IPS-NIHi7 (cell line): ENCODE results near the gene RPRML.

Experiments used
- DNase-seq: peaks from one replicate; pipeline ENCODE4 v3.0.0; 2012; ENCODE audit warnings: mixed read lengths; ENCODE audit errors: extremely low spot score

RPRML gene

GRCh38 chr17:46944931-46945330 lies 34.1 kb downstream of the RPRML start:
- no peak for DNase-seq

- peak; percentile 64 for DNase-seq
These were observed 35.3 kb downstream of the RPRML start for GRCh38 chr17:46943501-46944393.

GRCh38 chr17:46943218-46943500 lies 35.9 kb downstream of the RPRML start:
- DNase-seq: no peak

DNA sequence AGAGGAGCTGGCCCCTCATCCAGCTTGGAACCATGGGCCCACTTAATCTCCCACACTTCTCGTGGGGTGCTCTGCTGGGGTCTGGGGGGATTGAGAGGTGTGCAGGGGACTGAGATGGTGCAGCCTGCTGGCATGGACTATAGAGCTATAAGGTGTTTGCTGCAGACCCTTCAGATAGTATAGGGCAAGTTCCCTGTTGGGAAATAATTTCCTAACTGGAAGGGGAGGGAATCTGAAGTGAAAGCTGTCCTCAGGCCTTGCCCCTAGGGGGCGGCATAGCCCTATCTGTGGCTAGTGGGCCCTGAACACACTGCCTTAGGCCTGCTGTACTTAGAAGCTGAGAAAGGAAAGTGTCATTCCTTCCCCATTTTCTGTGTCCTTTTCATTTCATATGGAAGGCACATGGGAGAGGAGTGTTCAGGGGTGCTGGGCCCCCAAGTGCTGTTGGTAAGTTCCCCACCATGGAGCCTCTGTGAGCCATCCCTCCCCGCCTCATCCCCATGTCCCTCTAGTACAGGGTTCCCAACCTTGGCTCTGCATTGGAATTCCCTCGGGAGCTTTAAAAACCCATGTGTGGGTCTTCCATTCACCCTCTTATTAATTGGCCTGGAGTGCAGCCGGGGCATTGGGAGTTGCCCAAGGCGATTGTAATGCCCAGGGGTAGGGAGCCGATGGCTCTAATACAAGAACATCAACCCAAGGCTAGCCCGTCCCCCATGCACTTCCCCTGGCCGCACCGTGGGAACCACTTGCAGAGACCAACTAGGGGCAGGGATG lies 36.4 kb downstream of the RPRML start:
- DNase-seq: peak; percentile 85

DNA sequence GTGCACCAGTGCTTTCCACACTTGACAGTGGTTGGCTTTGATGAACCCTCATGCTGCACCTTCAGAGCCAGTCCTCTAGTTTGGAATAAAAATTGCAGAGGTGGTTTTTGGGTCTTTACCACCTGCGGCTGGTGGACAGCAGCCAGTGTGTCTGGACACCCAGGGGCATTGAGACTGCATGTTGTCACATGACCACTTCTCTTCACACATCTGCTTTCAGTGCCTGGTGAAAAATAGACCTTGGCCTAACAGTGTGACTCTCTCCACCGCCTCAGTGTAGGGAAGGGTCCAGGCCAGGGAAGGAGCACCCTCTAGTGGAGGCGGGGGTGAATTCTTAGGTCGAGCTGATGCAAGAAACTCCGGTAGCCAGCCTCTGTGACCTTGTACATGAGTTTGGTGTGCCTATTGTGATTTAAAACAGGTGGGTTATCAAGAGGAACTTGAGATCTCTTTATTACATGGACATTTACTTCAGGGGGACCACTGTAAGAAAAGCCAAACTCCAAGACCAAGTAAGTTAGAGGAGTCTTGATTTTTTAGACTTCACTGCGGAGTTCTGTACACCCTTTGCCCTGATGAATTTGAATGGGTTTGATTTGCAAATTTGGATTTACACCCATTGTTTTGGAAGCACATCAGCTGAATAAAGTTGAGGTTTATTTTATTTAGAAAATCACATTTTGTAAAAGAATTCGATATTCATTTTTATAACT lies 38.2 kb downstream of the RPRML start:
- DNase-seq: peak; percentile 93

- no peak for DNase-seq
These were observed 43.3 kb downstream of the RPRML start for GRCh38 chr17:46935658-46936266.

DNA sequence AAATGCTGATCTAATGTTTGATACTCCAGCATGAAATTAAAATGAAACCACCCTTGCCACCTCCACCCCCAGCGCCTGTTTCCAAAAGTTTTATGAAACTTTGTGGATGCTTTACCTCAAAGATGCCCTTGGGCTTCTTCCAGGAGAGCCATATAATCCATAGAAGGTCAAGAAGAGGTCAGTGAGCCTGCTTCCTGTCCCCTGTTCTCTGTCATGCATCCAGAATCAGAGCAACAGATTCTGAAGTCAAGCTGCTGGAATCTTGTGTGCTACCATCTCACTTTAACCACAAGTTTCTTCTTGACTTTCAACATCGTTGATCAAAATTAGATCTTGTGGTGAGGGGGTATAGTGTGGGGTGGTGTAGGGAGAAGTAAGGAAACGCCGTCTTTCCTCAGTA lies 47.5 kb downstream of the RPRML start:
- DNase-seq: no peak

DNA sequence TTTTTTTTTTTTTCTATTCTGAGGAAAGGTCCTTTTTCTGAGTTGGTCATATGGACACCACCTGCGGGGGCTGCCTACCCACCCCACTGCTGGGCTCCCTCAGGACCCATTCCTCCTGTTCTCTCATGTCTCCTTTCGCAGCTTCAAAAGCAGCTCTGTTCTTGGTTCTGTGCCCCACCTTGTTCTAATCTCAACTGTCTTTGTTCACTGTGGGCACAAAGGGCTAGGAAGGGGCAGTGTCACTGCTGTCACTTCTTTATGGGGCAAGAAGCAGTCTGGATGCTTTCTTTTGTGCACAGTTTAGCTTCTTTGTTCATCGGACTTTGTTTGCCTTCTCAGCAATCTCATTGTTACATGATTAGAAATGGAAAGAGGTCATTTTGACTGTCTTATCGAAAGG lies 49.0 kb downstream of the RPRML start:
- DNase-seq: no peak

DNA sequence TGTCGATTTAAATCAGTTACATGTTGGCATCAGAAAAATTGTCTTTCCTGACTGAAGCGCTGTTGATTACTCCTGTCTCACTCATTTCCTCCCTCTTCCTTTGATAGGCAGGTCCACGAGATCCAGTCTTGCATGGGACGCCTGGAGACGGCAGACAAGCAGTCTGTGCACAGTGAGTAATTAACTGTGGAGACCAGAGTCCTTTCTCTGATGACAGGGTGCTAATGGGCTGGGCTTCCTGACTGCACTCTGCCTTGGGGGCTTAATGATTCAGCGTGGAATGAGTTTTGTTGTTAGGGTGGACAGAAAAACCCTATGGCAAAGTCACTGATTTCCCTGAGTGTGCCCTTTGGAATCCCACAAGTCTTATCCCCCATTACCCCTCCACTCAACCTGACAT lies 49.6 kb downstream of the RPRML start:
- peak; percentile 7 for DNase-seq

DNA sequence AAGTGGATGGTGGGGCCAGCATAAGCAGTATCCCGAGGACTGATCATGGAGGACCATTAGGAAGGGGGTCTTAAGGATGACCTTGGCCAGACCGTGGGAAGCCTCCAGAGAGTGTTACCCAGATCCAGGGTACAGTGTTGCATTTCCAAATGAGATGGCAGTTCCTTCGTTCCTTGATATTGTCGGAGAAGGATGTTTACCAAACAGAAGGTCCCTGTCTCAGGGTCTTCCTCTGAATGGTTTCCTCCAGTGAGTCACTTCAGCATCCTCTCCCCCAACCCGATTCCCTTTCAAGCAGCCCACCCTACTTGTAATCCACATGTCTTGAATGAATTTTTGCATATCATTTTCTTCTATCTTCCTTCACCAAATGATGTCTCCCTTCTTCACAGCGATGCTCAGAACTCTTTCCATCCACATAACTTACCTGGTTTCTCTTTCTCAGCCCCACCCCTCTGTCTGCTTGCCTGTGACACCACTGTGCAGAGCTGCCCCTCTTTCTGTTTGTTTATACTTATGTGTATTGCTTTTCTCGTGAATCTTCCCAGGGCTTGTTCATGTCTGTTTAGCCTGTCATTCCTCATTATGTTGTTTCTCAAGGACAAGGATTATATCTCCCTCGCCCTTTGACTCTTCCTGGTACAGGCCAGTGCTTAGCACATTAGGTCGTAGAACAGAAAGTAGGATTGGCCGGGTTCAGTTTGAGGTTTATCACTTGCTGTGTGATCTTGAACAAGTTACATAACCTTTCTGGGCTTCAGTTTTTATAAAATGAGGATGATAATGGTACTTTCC lies 50.4 kb downstream of the RPRML start:
- no peak for DNase-seq
